Natural killer cell treated with Interleukin-12 subunit alpha and Interleukin-12 subunit beta and Interleukin-15 and Interleukin-18, amount 100 ng/mL, for 72 hours (primary cell): Measurements from ENCODE around the gene KLK2. TPM values are rescaled to one million over a fixed set of nuclear protein-coding genes. Genes with fewer than 3 reads are reported as not detected.

ENCODE experiments used
- total RNA-seq, 2 donors: library from RNA; stranded (reverse); gene quantifications; one replicate each; pipeline ENCODE4 v1.2.3, GENCODE V29; 2022

The KLK2 gene
- total RNA-seq, 2 donors from 2014 or later = not detected

Other genes with a start within 250 kb of the KLK2 start
- gene SYT3, start 233.6 kb upstream of the KLK2 start, total RNA-seq = not detected
- not detected for gene C19orf81, start 224.0 kb upstream of the KLK2 start, total RNA-seq
- gene SHANK1, start 153.6 kb upstream of the KLK2 start, total RNA-seq = not detected
- gene CLEC11A, start 150.1 kb upstream of the KLK2 start, total RNA-seq = 1 to 10 TPM; 1.1 to 1.2 TPM
- not detected for gene GPR32, start 103.0 kb upstream of the KLK2 start, total RNA-seq
- not detected for gene ACP4, start 83.0 kb upstream of the KLK2 start, total RNA-seq
- gene KLK1, start 49.7 kb upstream of the KLK2 start, total RNA-seq = not detected
- gene KLK15, start 39.9 kb upstream of the KLK2 start, total RNA-seq = not detected
- gene KLK3, start 18.5 kb upstream of the KLK2 start, total RNA-seq = not detected
- not detected for gene KLK4, start 38.0 kb downstream of the KLK2 start, total RNA-seq
- not detected for gene KLK5, start 79.6 kb downstream of the KLK2 start, total RNA-seq
- gene KLK6, start 96.2 kb downstream of the KLK2 start, total RNA-seq = not detected
- not detected for gene KLK7, start 110.5 kb downstream of the KLK2 start, total RNA-seq
- gene KLK8, start 128.2 kb downstream of the KLK2 start, total RNA-seq = not detected
- not detected for gene KLK10, start 146.3 kb downstream of the KLK2 start, total RNA-seq
- not detected for gene KLK11, start 153.2 kb downstream of the KLK2 start, total RNA-seq
- not detected for gene KLK12, start 161.6 kb downstream of the KLK2 start, total RNA-seq
- not detected for gene KLK13, start 191.7 kb downstream of the KLK2 start, total RNA-seq
- 1 to 10 TPM in 1 of 2 donors, under 1 TPM in 1; 0.50 to 2.2 TPM for gene KLK14, start 209.4 kb downstream of the KLK2 start, total RNA-seq
- 10 to 100 TPM in 1 of 2 donors, 1 to 10 TPM in 1; 8.1 to 15.4 TPM for gene CTU1, start 235.0 kb downstream of the KLK2 start, total RNA-seq